Retina (tissue), 1 donor: ENCODE measurements around the gene TECPR1.

Source experiments
- DNase-seq: peaks from one replicate; pipeline ENCODE4 v3.0.0-alpha.2; 2016

Gene TECPR1

GRCh38 chr7:98251601-98252424 is at the start of gene TECPR1:
Gene TECPR1 (minus strand): TSS chr7:98252232. CDS start chr7:98246146, 6,086 bp downstream.
- peak; percentile 94 for DNase-seq

- DNase-seq, result no peak
These were observed 48.8 kb upstream of the TECPR1 start for GRCh38 chr7:98300595-98301372.

- no peak for DNase-seq
These were observed 45.7 kb upstream of the TECPR1 start for GRCh38 chr7:98297626-98298286.

- DNase-seq, result no peak
These were observed 44.8 kb upstream of the TECPR1 start for GRCh38 chr7:98296833-98297232.

GRCh38 chr7:98295467-98296192 is 43.6 kb upstream of the TECPR1 start:
- DNase-seq, result no peak

GRCh38 chr7:98294798-98295382 is 42.9 kb upstream of the TECPR1 start:
- peak; percentile 76 for DNase-seq

- no peak for DNase-seq
These were observed 42.3 kb upstream of the TECPR1 start for GRCh38 chr7:98294326-98294725.

- no peak for DNase-seq
These were observed 41.7 kb upstream of the TECPR1 start for GRCh38 chr7:98293746-98294145.

- DNase-seq, result no peak
These were observed 41.2 kb upstream of the TECPR1 start for GRCh38 chr7:98293265-98293664.

GRCh38 chr7:98291717-98292116 is 39.7 kb upstream of the TECPR1 start:
- DNase-seq, result no peak

- DNase-seq, result no peak
These were observed 37.4 kb upstream of the TECPR1 start for GRCh38 chr7:98289333-98289875.

- no peak for DNase-seq
These were observed 36.2 kb upstream of the TECPR1 start for GRCh38 chr7:98288064-98288823.

GRCh38 chr7:98287486-98287959 is 35.5 kb upstream of the TECPR1 start:
- no peak for DNase-seq

- DNase-seq, result no peak
These were observed 34.9 kb upstream of the TECPR1 start for GRCh38 chr7:98286701-98287485.

GRCh38 chr7:98286093-98286539 is 34.1 kb upstream of the TECPR1 start:
- DNase-seq, result no peak

- no peak for DNase-seq
These were observed 33.4 kb upstream of the TECPR1 start for GRCh38 chr7:98285157-98286092.

- no peak for DNase-seq
These were observed 32.5 kb upstream of the TECPR1 start for GRCh38 chr7:98284335-98285036.

- no peak for DNase-seq
These were observed 31.8 kb upstream of the TECPR1 start for GRCh38 chr7:98283887-98284222.
